Transverse colon (tissue), 4 donors: Measurements from ENCODE around the gene CANT1. TPM values are rescaled to one million over a fixed set of nuclear protein-coding genes. Genes with fewer than 3 reads are reported as not detected.

Experiments used
- DNase-seq: peaks from one replicate; pipeline ENCODE4 v3.0.0-alpha.2; 2019
- H3K27ac ChIP-seq, 4 donors: fragments of 200-600 bp; sonication (generic); 2 replicates each; pipeline ENCODE4 v1.5.1; 2016 to 2018; ENCODE audit warnings: inconsistent platforms in 4 of 4
- H3K27me3 ChIP-seq: fragments of 200-600 bp; sonication (generic); 2 replicates; pipeline ENCODE4 v1.5.1; 2017; ENCODE audit warnings: inconsistent platforms
- H3K36me3 ChIP-seq, 4 donors: fragments of 200-600 bp; sonication (generic); 2 replicates each; pipeline ENCODE4 v1.5.1; 2017 to 2019; ENCODE audit warnings: inconsistent platforms in 4 of 4
- H3K4me1 ChIP-seq, 4 donors: fragments of 200-600 bp; sonication (generic); 2 replicates each; pipeline ENCODE4 v1.5.1; 2017 to 2020; ENCODE audit warnings: inconsistent platforms in 4 of 4
- H3K4me3 ChIP-seq, 4 donors: fragments of 200-600 bp; sonication (generic); 1 replicate in 1 of 4; 2 replicates in 3 of 4; pipeline versions ENCODE4 v1.5.1 to v1.6.1; 2017 to 2019; ENCODE audit warnings: inconsistent platforms in 4 of 4
- H3K9me3 ChIP-seq, 2 donors: fragments of 200-600 bp; sonication (generic); 2 replicates each; pipeline ENCODE4 v1.5.1; 2017 to 2019; ENCODE audit warnings: inconsistent platforms in 2 of 2
- CTCF ChIP-seq, 5 experiments: fragments of 200-600 bp in 3 of 5; fragments of 450-650 bp in 2 of 5; sonication (generic) in 3 of 5; IDR thresholded peaks; 1 replicate in 2 of 5; 2 replicates in 3 of 5; pipeline ENCODE4 v1.5.1; 2016 to 2017; ENCODE audit warnings: antibody characterized with exemption in 5 of 5, inconsistent platforms in 3 of 5, mild to moderate bottlenecking in 2 of 5, moderate library complexity in 1 of 5
- EP300 ChIP-seq: sonication (generic); formaldehyde crosslinking; IDR thresholded peaks from one replicate; pipeline ENCODE4 v1.6.1; 2017; ENCODE audit warnings: antibody characterized with exemption, low read depth
- POLR2A ChIP-seq: fragments of 450-650 bp; IDR thresholded peaks from one replicate; pipeline ENCODE4 v1.6.1; 2016; ENCODE audit warnings: antibody characterized with exemption, mild to moderate bottlenecking, moderate library complexity
- POLR2AphosphoS5 ChIP-seq, 3 donors: sonication (generic); formaldehyde crosslinking; IDR thresholded peaks; one replicate each; pipeline ENCODE4 v1.6.1; 2016; ENCODE audit warnings: antibody characterized with exemption in 3 of 3
- WGBS, 2 donors: methylation state at CpG; one replicate each; pipeline ENCODE4 v1.1.5; 2018; ENCODE audit warnings: low coverage in 1 of 2; 5-methylcytosine and 5-hydroxymethylcytosine counted together
- in situ Hi-C, 4 donors: fragments of 200-750 bp; cut with MboI; loops; one replicate each; pipeline versions ENCODE4 v1.15.0 to v1.15.1; 2017; ENCODE audit warnings: low sequenced_read_pairs in 3 of 4, low pct_ligation_motif_present in 1 of 4, low pct_unique_long_range_greater_than_20kb in 1 of 4
- intact Hi-C: fragments of 100-400 bp; cut with DNase I; formaldehyde crosslinking; loops from one replicate; pipeline ENCODE4 v1.15.1; 2023; ENCODE audit warnings: low total_unique reads
- total RNA-seq, 4 donors: library from RNA; depleted of rRNA; stranded (reverse); fragments of >200 nt; gene quantifications; one replicate each; pipeline ENCODE4 v1.1.0, GENCODE V29; 2016

CANT1 gene
- total RNA-seq, 4 donors from 2014 or later = 89.4 to 231 (median 138) TPM

- Histone ChIP-seq H3K27me3 (no peaks in the 10 kb centered on the region), H3K4me1 (peaks cover 6 to 94% (median 81%) of the 10 kb centered on the region in 4 donors), H3K27ac (peak overlapping the region; percentile 81 to 89 (median 84)), H3K9me3 (no peaks in the 10 kb centered on the region), H3K4me3 (peak overlapping the region in 1 of 4 donors; percentile 2), H3K36me3 (peaks cover 0 to 4% (median 0%) of the 10 kb centered on the region in 4 donors)
- TF ChIP-seq POLR2A (no peak), POLR2AphosphoS5 (IDR thresholded peaks at IDR 0.05) (peak in 2 of 3 donors; percentile 32 to 33), CTCF (IDR thresholded peaks at IDR 0.05) (peak in 3 of 5 experiments; percentile 17 to 65 (median 51)), EP300 (no peak)
- DNase-seq = peak; percentile 88
- intact Hi-C loops (no loop called here), in situ Hi-C loops (no loop called here)
- 55 to 69% methylated on average over 2 to 24 of the region's 28 CpGs for WGBS, 2 donors
Observed at GRCh38 chr17:78998311-78999055, 11.1 kb downstream of the CANT1 start.

DNA sequence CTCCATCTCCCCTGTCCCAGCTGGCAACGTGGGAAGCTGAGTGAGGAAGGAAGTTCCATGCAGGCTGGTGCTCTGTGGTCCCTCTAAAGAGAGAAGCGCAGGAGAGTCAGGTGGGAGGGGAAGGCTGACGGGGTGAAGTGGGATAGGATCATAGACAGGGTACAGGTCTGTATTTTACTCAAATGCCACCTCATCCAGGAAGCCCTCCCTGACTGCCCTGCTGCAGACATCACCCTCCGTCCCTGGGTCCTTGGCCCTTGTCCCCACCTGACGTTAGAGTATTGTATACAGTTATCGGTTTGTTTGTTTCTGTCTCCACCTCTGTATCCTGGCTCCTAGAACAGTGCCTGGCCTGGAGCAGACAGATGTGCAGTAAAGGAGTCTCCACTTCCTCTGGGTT, 11.7 kb downstream of the CANT1 start:
- Histone ChIP-seq H3K27ac (peak overlapping the region; percentile 81 to 89 (median 84)), H3K4me3 (no peak overlapping the region), H3K36me3 (peaks cover 0 to 10% (median 0%) of the 10 kb centered on the region in 4 donors), H3K4me1 (peaks cover 6 to 94% (median 84%) of the 10 kb centered on the region in 4 donors), H3K27me3 (no peaks in the 10 kb centered on the region), H3K9me3 (no peaks in the 10 kb centered on the region)
- intact Hi-C loops = no loop called here
- in situ Hi-C loops = no loop called here
- TF ChIP-seq POLR2A (no peak), EP300 (no peak), POLR2AphosphoS5 (IDR thresholded peaks at IDR 0.05) (no peak), CTCF (IDR thresholded peaks at IDR 0.05) (no peak)
- DNase-seq = no peak
- WGBS, 2 donors = 40 to 57% methylated on average over 4 to 6 of the region's 6 CpGs

- Histone ChIP-seq H3K27me3 (no peaks in the 10 kb centered on the region), H3K36me3 (peaks cover 0 to 14% (median 2%) of the 10 kb centered on the region in 4 donors), H3K4me1 (peaks cover 6 to 90% (median 81%) of the 10 kb centered on the region in 4 donors), H3K27ac (peak overlapping the region; percentile 81 to 89 (median 84)), H3K4me3 (no peak overlapping the region), H3K9me3 (no peaks in the 10 kb centered on the region)
- intact Hi-C loops = no loop called here
- WGBS, 2 donors = 60 to 91% methylated on average over 2 to 22 of the region's 27 CpGs
- in situ Hi-C loops = no loop called here
- no peak for DNase-seq
- TF ChIP-seq EP300 = no peak
- TF ChIP-seq CTCF (IDR thresholded peaks at IDR 0.05) = no peak
- no peak for TF ChIP-seq POLR2AphosphoS5 (IDR thresholded peaks at IDR 0.05)
- no peak for TF ChIP-seq POLR2A
Observed at GRCh38 chr17:78997231-78997741, 12.3 kb downstream of the CANT1 start.

- 66% methylated on average over 16 of the region's 16 CpGs; no CpG with 5 or more reads in 1 of the 2 donors for WGBS, 2 donors
- no peak for TF ChIP-seq POLR2AphosphoS5 (IDR thresholded peaks at IDR 0.05)
- no peak for TF ChIP-seq POLR2A
- TF ChIP-seq EP300 = no peak
- no peak for TF ChIP-seq CTCF (IDR thresholded peaks at IDR 0.05)
- in situ Hi-C loops (no loop called here), intact Hi-C loops (no loop called here)
- Histone ChIP-seq H3K9me3 (no peaks in the 10 kb centered on the region), H3K4me1 (peaks cover 6 to 85% (median 76%) of the 10 kb centered on the region in 4 donors), H3K27me3 (no peaks in the 10 kb centered on the region), H3K27ac (peak overlapping the region; percentile 81 to 89 (median 84)), H3K36me3 (peaks cover 0 to 16% (median 4%) of the 10 kb centered on the region in 4 donors), H3K4me3 (no peak overlapping the region)
- no peak for DNase-seq
Observed at GRCh38 chr17:78996781-78997201, 12.8 kb downstream of the CANT1 start.
